Nephron (organoid): ENCODE results near the gene BCORL1.

Source experiments
- H3K27ac Mint-ChIP-seq, 3 experiments: 2 replicates each; pipeline ENCODE4 v1.8.0; 2020; ENCODE audit warnings: mixed read lengths in 3 of 3, mild to moderate bottlenecking in 2 of 3, moderate library complexity in 1 of 3
- H3K27me3 Mint-ChIP-seq: 2 replicates; pipeline ENCODE4 v1.8.0; 2021; ENCODE audit warnings: low read depth, mild to moderate bottlenecking, moderate library complexity, mixed read lengths
- H3K36me3 Mint-ChIP-seq: 2 replicates; pipeline ENCODE4 v1.8.0; 2020; ENCODE audit warnings: low read depth, mixed read lengths
- H3K4me1 Mint-ChIP-seq: 2 replicates; pipeline ENCODE4 v1.8.0; 2020; ENCODE audit warnings: mixed read lengths
- H3K4me3 Mint-ChIP-seq, 3 experiments: 2 replicates each; pipeline ENCODE4 v1.8.0; 2020; ENCODE audit warnings: mild to moderate bottlenecking in 3 of 3, mixed read lengths in 3 of 3, moderate library complexity in 2 of 3
- H3K9me3 Mint-ChIP-seq: 2 replicates; pipeline ENCODE4 v1.8.0; 2020; ENCODE audit warnings: mixed read lengths
- CTCF ChIP-seq, 3 experiments: fragments of 200-600 bp; sonication (generic); IDR thresholded peaks; one replicate each; pipeline ENCODE4 v1.5.0; 2021; ENCODE audit warnings: antibody characterized with exemption in 3 of 3; ENCODE audit not compliant: unreplicated experiment in 3 of 3

BCORL1 gene

DNA sequence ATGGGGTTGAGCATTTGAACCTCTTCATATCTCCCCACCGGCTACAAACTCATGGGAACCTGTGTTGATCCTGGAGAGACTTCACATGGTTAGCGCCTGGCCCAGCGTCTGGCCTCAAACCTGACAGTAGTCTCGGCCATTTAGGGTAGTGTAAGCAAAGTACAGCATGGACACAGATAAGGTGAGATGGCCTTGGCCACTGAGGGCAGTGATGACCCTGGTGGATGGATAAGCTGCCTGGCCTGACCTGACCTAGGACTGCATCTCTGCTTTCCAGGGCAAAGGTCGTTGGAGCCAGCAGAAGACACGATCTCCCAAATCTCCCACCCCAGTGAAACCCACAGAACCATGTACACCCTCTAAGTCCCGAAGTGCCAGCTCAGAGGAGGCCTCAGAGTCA lies 51.7 kb downstream of the BCORL1 start:
- H3K27ac Mint-ChIP-seq, result no peak overlapping the region
- no peak for TF ChIP-seq CTCF (IDR thresholded peaks at IDR 0.05; ENCODE audit: unreplicated experiment in 3 of 3)
- H3K4me1 Mint-ChIP-seq, result peaks cover under 1% of the 10 kb centered on the region
- peaks cover 4% of the 10 kb centered on the region for H3K27me3 Mint-ChIP-seq
- H3K9me3 Mint-ChIP-seq, result peaks cover 9% of the 10 kb centered on the region
- peaks cover 42% of the 10 kb centered on the region for H3K36me3 Mint-ChIP-seq
- H3K4me3 Mint-ChIP-seq, result no peak overlapping the region

GRCh38 chrX:130039847-130040246 lies 57.4 kb downstream of the BCORL1 start:
- Mint-ChIP-seq H3K4me3 (no peak overlapping the region), H3K9me3 (peaks cover 4% of the 10 kb centered on the region), H3K36me3 (peaks cover 32% of the 10 kb centered on the region), H3K27ac (peak overlapping the region; percentile 55 to 80 (median 61)), H3K27me3 (peaks cover 4% of the 10 kb centered on the region), H3K4me1 (peaks cover 8% of the 10 kb centered on the region)
- TF ChIP-seq CTCF (IDR thresholded peaks at IDR 0.05; ENCODE audit: unreplicated experiment in 3 of 3), result no peak

- Mint-ChIP-seq H3K4me3 (no peak overlapping the region), H3K4me1 (no peaks in the 10 kb centered on the region), H3K27me3 (no peaks in the 10 kb centered on the region), H3K36me3 (peaks cover 58% of the 10 kb centered on the region), H3K9me3 (peaks cover 14% of the 10 kb centered on the region), H3K27ac (no peak overlapping the region)
- no peak for TF ChIP-seq CTCF (IDR thresholded peaks at IDR 0.05; ENCODE audit: unreplicated experiment in 3 of 3)
Observed at GRCh38 chrX:130047416-130047815, 65.0 kb downstream of the BCORL1 start.

DNA sequence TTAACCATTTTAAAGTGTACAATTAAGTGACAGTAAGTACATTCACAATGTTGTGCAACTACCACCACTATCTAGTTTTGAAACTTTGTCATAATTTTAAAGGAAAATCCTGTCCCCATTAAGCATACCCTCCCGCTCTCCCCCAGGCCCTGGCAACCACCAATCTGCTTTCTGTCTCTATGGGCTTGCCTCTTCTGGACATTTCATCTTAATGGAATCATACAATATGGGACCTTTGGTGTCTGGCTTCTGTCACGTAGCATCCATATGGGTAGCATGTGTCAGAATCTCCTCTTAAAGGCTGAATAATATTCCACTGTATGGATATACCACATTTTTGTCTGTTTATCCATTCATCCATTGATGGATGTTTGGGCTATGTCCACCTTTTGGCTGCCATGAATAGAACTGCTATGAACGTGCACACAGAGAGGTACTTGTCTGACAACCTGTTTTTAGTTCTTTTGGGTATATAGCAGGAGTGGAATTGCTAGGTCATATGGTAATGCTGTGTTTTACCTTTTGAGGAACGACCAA lies 66.3 kb downstream of the BCORL1 start:
- H3K27ac Mint-ChIP-seq, result no peak overlapping the region
- peaks cover 62% of the 10 kb centered on the region for H3K36me3 Mint-ChIP-seq
- TF ChIP-seq CTCF (IDR thresholded peaks at IDR 0.05; ENCODE audit: unreplicated experiment in 3 of 3), result no peak
- no peaks in the 10 kb centered on the region for H3K27me3 Mint-ChIP-seq
- H3K4me3 Mint-ChIP-seq, result no peak overlapping the region
- peaks cover 6% of the 10 kb centered on the region for H3K4me1 Mint-ChIP-seq
- peaks cover 14% of the 10 kb centered on the region for H3K9me3 Mint-ChIP-seq

- Mint-ChIP-seq H3K4me1 (peaks cover 16% of the 10 kb centered on the region), H3K27me3 (no peaks in the 10 kb centered on the region), H3K27ac (no peak overlapping the region), H3K9me3 (peaks cover 17% of the 10 kb centered on the region), H3K4me3 (no peak overlapping the region), H3K36me3 (peaks cover 65% of the 10 kb centered on the region)
- TF ChIP-seq CTCF (IDR thresholded peaks at IDR 0.05; ENCODE audit: unreplicated experiment in 3 of 3), result no peak
Observed at GRCh38 chrX:130049821-130050220, 67.4 kb downstream of the BCORL1 start.

GRCh38 chrX:130051176-130051845 lies 68.9 kb downstream of the BCORL1 start:
- peaks cover 16% of the 10 kb centered on the region for H3K9me3 Mint-ChIP-seq
- peaks cover 71% of the 10 kb centered on the region for H3K36me3 Mint-ChIP-seq
- TF ChIP-seq CTCF (IDR thresholded peaks at IDR 0.05; ENCODE audit: unreplicated experiment in 3 of 3), result no peak

More at GRCh38 chrX:130051176-130051845, 68.9 kb downstream of the BCORL1 start:
- no peak overlapping the region for H3K4me3 Mint-ChIP-seq
- peaks cover 30% of the 10 kb centered on the region for H3K4me1 Mint-ChIP-seq
- no peak overlapping the region for H3K27ac Mint-ChIP-seq
- H3K27me3 Mint-ChIP-seq, result no peaks in the 10 kb centered on the region
